Measurements from ENCODE around the gene SLC6A16.
"Not testable (repeated sequence)": the region's sequence is repeated elsewhere in the genome, so short reads cannot be mapped to it uniquely, and the experiment has no call there.

Gene SLC6A16

DNA sequence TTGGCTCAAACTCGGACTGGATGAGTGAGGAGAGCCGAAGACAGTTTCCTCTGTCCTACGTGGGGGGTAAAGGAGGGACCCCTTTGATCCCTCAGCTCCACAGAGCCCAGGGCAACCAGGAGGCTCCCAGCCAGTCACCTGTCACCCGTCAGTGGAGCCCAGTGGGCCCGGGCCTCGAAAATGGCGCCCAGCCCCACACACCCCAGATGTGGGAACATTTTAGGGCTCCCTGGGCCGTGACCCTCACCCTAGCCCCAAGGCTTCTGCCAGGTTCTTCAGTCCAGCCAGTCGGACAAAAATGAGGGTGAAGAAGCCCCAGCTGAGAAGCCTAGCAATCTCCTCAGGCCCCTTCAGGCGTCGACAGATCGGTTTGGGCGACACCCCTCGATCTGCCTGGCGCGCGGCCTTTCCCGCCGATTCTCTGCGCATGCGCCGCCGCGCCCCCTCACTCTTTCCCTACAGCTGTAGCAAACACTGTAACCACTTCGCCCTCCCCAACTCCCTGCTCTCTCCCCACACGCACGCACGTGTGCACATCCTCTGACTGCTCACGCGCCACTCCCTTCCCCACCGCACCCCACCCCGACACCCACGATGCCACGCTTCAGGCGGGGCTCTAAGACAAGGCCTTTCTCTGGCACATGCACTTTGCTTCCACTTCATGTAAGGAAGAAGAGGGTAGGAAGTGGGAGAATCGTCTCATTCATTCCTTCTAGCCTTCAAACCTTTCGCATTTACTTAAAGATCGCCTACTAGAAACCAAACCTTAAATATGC lies at the start of gene SLC6A16:
TSS of gene SLC6A16 (minus strand) at position 391 of the 776 bp plus-strand sequence. CDS start 13,844 bp downstream, outside the sequence.
- no peak for DNase-seq (ENCODE audit: low spot score)

DNA sequence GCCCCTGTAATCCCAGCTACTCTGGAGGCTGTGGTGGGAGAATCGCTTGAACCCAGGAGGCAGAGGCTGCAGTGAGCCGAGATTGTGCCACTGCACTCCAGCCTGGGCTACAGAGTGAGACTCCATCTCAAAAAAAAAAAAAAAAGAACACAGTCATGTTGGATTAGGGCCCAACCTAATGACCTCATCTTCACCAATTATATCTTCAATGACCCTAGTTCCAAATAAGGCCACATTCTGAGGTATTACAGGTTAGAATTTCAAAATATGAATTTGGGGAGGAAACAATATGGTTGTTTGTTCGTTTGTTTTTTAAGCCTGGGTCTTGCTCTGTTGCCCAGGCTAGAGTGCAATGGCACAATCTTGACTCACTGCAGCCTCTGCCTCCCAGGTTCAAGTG lies 48.2 kb upstream of the SLC6A16 start:
- not testable (repeated sequence) for DNase-seq (ENCODE audit: low spot score)

- DNase-seq (ENCODE audit: low spot score): no peak
These were observed 46.2 kb upstream of the SLC6A16 start for GRCh38 chr19:49371184-49371583.

GRCh38 chr19:49368711-49369358 lies 43.8 kb upstream of the SLC6A16 start:
- DNase-seq (ENCODE audit: low spot score): no peak

DNA sequence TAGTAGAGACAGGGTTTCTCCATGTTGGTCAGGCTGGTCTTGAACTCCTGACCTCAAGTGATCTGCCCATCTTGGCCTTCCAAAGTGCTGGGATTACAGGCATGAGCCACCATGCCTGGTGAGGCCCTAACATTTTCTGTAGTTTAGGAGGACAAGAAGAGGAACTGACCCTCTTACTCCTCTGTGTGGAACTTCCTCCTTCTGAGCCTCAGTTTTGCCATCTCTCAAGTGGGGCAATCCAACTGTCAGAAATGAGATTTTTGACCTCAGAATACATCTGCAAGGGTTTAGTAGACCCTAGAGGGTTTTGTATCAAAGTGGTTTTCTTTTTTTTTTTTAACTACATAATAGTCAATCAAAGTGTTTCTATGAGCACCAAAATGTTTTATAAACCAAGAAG lies 41.1 kb upstream of the SLC6A16 start:
- DNase-seq (ENCODE audit: low spot score): no peak

DNA sequence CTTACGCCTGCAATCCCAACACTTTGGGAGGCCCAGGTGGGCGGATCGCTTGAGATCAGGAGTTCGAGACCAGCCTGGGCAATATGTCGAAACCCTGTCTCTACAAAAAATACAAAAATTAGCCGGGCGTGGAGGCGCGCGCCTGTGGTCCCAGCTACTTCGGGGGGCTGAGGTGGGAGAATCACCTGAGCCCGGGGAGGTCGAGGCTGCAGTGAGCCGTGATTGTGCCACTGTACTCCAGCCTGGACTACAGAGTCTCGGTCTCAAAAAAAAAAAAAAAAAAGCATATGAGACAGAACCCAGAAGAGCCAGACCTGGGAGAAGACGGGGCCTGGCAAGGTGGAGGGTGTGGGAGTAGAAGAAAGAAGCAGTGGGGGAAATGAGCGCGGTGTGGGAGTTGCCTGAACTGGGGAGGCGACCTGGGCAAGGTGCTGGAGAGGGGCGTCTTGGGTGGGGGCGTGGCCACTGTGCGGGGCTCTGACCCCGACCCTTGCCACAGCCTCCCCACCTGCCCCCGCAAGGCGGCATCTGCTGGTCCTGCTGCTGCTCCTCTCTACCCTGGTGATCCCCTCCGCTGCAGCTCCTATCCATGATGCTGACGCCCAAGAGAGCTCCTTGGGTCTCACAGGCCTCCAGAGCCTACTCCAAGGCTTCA lies 39.2 kb upstream of the SLC6A16 start:
- no peak for DNase-seq (ENCODE audit: low spot score)

DNA sequence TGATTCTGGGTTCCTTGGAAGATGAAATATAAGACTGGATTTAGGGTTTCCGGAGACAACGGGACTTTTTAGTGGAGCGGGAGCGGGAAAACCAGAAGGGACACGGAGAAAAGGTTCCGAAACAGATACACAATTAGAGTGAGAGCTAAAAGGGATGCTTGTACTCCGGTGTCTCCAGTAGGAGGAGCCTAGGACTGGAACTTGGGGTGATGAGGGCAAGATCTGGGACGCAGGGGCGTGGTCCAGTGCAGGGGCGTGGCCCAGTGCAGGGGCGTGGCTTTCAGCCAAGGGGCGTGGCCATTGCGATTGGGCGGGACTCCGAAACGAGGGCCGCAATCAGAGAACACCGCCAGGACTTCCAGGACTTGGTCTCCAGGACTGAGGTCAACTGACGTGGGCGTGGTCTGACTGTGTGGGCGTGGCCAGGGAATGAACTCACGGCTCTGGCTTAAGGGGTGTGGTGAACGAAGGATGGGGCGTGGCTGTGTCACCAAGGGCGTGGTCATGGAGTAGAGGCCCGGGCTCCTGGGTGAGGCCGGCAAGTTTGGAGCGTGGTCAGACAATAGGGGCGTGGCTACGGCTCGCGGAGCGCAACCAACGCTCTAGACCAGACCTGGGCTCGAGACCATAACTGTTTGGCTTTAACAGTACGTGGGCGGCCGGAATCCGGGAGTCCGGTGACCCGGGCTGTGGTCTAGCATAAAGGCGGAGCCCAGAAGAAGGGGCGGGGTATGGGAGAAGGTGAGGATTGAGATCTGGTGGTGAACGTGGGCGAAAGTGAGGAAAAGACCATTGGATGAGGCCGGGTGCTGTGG lies 38.5 kb upstream of the SLC6A16 start, which contains the start of gene DKKL1:
TSS of gene DKKL1 (plus strand) at position 610 of the 815 bp plus-strand sequence. CDS start at position 732, 122 bp downstream.
- peak; percentile 96 for DNase-seq (ENCODE audit: low spot score)

DNA sequence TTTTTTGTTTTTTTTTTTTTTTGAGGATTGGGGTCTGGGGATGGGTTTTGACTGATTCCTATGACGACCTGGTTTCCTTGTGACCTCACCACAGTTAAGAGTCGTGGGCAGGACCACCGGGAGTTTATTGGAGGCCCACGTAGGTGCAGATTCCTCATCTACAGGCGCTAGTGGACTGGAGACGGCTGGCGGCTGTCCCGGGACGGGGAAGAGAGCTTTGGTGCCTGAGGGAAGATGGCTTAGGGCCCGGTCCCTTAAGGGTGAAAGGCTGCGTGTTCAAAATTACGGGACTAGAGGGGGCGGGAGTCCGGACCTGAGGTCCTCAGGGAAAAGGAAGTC lies 37.9 kb upstream of the SLC6A16 start:
- DNase-seq (ENCODE audit: low spot score): peak; percentile 42

DNA sequence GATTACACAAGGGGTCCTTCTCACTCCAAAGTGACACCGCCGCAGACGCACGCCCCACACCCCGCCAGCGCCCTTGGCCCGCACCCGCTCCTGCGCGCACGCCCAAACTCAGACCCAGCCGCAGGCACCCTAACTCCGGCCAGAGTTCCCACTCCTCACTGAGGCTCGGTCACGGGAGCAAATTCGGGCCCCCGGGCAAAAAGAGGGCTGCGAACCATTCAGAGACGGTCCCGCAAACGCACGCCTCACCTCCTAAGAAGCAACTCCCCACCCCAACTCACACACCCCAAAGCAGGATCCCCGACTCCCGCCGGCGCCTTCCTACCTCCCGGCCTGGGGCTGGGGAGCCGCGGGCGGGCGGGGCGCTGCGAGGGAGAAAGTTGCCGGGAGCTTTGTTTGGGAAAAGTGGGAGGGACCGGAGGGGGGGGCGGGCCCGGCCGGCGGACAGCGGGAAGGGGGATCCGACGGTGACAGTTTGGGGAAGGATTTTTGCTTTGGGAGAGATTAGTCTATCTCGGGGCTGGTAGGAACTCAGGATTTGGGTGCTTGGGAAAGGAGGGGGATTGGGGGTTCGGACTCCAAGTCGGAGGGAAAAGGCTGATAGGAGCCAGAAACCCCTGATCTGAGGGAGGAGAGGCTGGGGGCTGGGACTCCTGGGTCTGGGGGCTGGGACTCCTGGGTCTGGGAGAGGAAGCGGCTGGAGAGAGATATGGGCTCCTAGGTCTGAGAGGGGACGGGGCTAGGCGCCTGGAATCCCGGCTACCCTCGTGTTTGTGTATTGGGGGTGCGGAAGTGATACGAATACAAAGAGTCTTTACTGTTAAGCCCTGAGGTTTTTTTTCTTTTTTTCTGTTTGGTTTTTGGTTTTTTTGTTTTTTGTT lies 37.3 kb upstream of the SLC6A16 start, which contains the start of gene TEAD2:
TSS of gene TEAD2 (minus strand) at position 369 of the 881 bp plus-strand sequence. CDS start 2,341 bp downstream, outside the sequence.
- DNase-seq (ENCODE audit: low spot score): peak; percentile 81

DNA sequence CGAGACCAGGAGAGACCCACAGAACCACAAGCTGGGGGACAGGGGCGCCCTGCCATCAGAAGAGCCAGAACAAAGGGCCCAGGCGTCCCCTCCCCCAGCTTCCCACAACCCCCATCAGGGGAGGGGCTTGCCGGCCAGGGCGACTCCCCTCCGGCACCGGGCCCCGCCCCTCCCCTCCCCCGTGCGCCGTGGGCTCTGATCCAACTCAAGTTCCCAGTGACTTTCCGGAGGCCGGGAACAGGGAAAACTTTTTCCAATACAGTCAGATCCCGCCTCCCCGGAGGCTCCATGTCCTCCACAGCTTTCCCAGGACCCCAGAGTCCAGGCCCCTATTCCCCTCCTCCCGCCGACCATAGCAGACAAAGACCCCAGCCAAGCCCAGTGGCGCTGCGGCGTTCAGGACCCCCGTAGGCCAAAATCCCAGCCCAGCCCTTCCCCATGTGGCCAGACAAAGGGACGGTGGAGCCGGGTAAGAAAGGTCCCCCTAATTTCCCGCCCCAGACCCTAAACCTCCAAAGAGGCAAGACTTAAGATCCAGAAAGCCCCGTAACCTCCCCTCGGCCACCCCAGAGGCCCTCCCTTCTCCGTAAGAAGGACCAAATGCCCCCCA lies 36.6 kb upstream of the SLC6A16 start:
- peak; percentile 92 for DNase-seq (ENCODE audit: low spot score)

DNA sequence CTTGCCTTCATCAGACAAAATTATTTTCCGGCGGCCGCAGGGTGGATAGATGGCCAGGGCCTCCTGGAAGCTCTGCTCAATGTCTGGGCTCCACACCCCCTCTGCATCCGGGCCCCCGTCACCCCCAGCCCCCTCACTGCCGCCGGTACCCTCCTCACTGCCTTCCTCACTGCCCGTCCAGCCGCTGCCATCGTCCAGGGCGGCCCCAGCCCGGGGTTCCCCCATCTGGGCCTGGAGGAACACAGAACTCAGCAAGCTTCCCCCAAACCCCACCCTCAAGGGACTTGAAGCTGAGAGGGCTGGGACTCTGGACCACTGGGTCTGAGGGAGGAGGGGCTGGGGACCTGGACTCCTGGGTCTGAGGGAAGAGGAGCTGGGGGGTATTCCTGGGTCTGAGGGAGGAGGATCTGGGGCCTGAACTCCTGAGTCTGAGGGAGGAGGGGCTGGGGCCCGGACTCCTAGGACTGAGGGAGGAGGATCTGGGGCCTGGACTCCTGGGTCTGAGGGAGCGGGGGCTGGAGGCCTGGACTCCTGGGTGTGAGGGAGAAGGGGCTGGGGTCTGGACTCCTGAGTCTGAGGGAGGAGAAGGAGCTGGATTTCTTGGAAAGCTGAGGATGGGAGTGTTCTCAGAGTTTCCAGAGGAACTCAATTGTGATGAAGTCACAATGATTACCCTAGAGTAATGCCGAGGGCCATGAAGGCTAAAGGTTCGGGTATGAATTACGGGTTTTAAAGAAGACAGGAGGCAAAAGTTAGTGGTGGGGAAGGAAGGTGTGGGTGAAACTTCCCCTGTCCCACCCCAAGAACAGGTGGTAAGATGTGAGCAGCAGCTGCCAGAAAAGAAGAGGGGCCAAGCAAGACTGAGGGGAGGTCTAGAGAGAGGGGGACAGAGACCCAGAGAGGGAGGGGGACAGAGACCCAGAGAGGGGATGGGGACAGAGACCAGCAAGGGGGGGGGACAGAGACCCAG lies 35.1 kb upstream of the SLC6A16 start:
- no peak for DNase-seq (ENCODE audit: low spot score)

- no peak for DNase-seq (ENCODE audit: low spot score)
These were observed 32.2 kb upstream of the SLC6A16 start for GRCh38 chr19:49357186-49357585.

DNA sequence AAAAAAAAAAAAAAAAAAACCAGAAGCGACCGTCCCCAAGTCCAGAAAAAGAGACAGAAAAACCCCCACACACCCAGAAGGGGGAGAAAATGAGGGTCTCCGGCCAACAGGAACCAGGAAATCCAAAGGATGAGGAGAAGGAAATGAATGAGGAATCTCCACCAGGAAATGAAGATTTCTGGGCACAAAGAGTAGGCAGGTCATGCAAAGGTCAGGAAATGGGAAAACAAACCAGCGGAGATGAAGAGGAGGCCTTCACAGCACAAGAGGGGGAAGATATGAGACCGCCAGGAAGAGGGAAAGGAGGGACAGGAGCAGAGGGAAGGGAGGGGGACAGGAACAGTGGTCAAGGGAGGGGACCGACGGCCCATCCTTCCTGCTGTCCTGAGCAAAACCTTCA lies 31.4 kb upstream of the SLC6A16 start:
- DNase-seq (ENCODE audit: low spot score): no peak

DNA sequence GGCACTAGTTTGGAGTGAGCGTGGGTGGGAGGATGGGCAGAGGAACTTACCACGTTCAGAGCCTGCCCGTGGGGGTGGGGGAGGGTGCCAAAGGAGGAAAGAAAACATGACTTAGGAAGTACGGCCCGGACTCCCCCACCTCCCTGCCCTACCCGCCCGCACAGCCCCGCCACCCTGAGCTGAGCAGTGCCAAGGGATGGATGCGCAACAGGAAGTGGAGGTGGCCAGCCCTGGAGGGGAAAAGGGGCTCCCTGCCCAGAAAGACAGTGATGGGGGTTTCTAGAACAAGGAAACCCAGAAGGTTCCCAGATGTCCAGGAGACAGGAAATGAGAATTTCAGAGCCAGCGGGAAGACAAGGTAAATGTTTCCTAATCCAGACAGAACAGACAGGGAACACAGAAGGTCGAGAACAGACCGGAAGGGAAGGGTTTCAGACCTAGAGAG lies 30.9 kb upstream of the SLC6A16 start:
- DNase-seq (ENCODE audit: low spot score): no peak

DNA sequence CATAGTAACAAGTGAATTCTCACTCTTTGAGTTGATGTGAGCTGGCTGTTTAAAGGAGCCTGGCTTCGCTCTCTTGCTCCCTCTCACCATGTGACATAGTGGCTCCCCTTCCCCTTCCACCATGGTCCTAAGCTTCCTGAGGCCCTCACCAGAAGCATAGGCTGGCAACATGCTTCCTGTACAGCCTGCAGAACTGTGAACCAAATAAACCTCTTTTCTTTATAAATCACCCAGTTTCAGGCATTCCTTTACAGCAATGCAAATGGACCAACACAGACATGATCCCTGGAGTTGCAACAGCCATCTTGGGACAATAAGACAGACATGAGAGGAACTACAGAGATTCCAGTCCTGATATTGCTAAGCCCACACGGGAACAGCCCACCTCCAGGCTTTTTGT lies 24.6 kb upstream of the SLC6A16 start:
- DNase-seq (ENCODE audit: low spot score): no peak

- DNase-seq (ENCODE audit: low spot score): no peak
These were observed 23.6 kb upstream of the SLC6A16 start for GRCh38 chr19:49348305-49349189.

DNA sequence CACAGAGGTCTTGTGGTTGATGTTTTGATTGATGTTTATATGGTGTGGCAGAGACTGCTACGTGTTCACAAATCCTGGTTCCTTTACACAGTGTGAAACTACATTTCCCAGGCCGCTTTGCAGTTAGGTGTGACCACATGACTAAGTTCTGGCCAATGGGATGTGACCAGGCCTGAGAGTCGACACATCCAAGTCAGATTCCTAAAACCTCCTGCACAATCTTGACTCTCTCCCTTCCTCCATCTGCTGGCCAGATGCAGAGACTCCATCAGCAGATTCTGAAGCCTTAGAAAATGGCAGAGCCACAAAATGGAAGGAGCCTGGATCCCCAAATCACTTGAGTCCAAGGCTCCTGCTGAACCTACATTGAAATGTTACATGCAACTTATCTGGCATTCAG lies 22.8 kb upstream of the SLC6A16 start:
- peak; percentile 48 for DNase-seq (ENCODE audit: low spot score)

- no peak for DNase-seq (ENCODE audit: low spot score)
These were observed 22.2 kb upstream of the SLC6A16 start for GRCh38 chr19:49347191-49347590.
